Measurements from ENCODE around the gene PTTG1.

DNA sequence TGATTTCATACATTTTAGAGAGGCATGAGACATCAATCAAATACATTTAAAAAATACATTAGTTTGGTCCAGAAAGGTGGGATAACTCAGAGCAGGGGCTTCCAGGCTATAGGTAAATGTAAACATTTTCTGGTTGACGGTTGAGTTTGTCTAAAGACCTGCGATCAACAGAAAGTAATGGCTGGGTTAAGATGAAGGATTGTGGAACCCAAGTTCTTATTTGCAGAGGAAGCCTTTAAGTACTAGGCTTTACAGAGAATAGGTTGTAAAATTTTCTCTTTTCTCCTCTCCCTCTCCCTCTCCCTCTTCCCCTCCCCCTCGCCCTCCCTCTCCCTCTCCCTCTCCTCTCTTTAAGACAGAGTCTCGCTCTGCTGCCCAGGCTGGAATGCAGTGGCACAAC lies 50.8 kb downstream of the PTTG1 start:
- no peak for TF ChIP-seq CTCF (IDR thresholded peaks at IDR 0.05)
- no peak for TF ChIP-seq POLR2A (IDR thresholded peaks at IDR 0.05)
- TF ChIP-seq POLR2AphosphoS5 (IDR thresholded peaks at IDR 0.05), result no peak

Data from breast epithelium (tissue), 3 donors.